ENCODE data around the gene FMOD.
"Not testable (repeated sequence)": the region's sequence is repeated elsewhere in the genome, so short reads cannot be mapped to it uniquely, and the experiment has no call there.

Gene FMOD

DNA sequence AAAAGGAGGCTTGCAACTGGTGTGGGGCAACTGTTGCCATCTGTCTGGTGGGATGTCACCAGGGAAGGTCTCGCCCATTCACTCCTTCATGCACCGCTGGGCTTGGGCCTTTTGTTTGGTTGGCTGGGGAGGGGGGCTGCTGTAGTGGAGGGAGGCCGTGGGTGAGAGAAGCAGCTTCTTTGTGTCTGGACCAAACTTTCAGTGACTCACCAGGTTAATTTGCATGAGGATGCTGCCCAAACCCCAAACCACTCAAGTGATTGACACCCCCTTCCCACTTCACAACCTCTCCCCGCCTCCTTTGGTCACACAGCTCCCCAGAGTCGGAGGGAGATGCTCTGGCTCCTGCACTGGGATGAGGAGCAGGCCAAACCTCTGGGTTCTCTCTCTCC is 25.9 kb downstream of the FMOD start:
- no peak for DNase-seq

GRCh38 chr1:203324105-203325025 is 26.6 kb downstream of the FMOD start:
- no peak for DNase-seq

GRCh38 chr1:203323587-203323986 is 27.3 kb downstream of the FMOD start:
- no peak for DNase-seq

GRCh38 chr1:203322500-203323179 is 28.3 kb downstream of the FMOD start:
- no peak for DNase-seq

- DNase-seq, result no peak
Observed at GRCh38 chr1:203321273-203322052, 29.5 kb downstream of the FMOD start.

GRCh38 chr1:203320591-203321272 is 30.2 kb downstream of the FMOD start:
- DNase-seq, result no peak

GRCh38 chr1:203318229-203318517 is 32.7 kb downstream of the FMOD start:
- DNase-seq, result no peak

GRCh38 chr1:203317429-203318228 is 33.3 kb downstream of the FMOD start:
- DNase-seq, result no peak

DNA sequence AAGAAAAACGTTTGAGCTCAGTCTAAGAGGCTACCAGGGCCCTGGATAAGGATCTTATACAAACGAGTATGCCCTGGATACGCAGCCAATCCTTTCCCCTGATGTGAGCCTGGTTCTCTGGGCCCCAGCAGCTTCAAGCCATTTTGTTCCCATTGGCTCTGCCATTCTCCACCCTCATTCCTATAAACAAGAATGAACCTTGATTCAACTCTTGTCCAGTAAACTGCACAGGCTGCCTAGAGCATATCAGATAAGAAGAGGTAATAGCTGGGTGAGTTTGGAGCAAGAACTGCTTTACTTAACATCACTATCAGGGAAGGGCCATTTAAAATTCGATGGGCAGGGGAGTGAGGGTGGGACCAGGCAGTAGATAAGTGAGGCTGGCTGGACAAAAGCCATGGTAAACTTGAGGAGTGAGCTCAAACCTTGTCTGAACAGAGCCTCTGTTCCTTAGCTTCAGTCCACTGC is 34.3 kb downstream of the FMOD start:
- DNase-seq, result no peak

GRCh38 chr1:203314025-203314759 is 36.7 kb downstream of the FMOD start:
- DNase-seq, result not testable (repeated sequence)

- DNase-seq, result no peak
Observed at GRCh38 chr1:203311368-203312301, 39.3 kb downstream of the FMOD start.

GRCh38 chr1:203308923-203309331 is 42.0 kb downstream of the FMOD start:
- DNase-seq, result no peak

- no peak for DNase-seq
Observed at GRCh38 chr1:203308328-203308922, 42.5 kb downstream of the FMOD start.

- no peak for DNase-seq
Observed at GRCh38 chr1:203307641-203308126, 43.2 kb downstream of the FMOD start.

DNA sequence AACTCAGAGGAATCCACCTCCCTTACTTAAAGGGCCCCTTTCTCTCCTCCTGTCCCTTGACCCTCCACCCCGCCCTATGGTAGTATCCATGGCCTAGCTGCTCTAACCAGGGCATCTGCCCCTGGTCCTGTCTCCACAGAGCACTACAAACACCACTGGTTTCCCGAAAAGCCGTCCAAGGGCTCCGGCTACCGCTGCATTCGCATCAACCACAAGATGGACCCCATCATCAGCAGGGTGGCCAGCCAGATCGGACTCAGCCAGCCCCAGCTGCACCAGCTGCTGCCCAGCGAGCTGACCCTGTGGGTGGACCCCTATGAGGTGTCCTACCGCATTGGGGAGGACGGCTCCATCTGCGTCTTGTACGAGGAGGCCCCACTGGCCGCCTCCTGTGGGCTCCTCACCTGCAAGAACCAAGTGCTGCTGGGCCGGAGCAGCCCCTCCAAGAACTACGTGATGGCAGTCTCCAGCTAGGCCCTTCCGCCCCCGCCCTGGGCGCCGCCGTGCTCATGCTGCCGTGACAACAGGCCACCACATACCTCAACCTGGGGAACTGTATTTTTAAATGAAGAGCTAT is 43.9 kb downstream of the FMOD start:
- no peak for DNase-seq

DNA sequence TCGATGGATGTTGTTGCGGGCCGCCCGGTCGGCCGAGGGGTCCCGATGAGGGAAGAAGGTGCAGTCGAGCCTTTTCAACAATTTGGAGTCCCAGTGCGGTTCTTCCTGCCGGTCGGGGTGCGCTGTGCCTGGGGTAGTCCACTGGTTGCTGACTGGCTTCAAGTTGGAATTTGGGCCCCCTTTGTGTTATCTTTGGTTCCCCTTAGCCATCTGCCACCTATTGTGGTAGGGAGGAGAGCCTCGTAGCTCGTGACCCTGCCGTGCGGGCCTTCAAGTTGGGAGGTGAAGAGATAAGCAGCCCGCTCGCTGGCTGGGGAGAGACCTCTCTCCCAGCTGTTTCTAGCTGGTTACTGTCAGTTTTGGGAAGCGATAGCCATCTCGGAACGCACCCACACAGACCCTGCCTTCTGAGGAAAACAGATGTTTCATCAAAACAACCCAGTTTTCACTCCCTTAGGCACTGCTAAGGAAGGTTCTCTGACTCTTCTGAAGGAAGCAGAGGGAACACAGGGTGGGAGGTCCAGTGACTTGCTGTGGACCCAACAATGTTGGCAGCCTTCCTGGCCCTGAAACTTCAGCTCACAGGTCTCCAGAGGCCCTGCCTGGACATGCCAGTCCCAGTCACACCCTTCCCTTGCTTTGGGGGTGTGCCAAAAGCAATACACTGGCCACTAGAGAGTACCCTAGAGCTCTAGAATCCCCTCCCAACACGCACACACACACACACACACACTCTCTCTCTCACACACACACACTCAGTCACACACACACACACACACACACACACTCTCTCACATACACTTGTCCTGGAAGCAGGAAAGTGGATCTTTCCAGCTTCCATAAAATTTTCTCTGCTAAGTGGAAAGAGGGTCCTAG is 44.6 kb downstream of the FMOD start:
- DNase-seq, result no peak

GRCh38 chr1:203305809-203306088 is 45.2 kb downstream of the FMOD start:
- no peak for DNase-seq

Data from activated T-cell treated with anti-CD3 and anti-CD28 coated beads for 4 hours (primary cell).